Caco-2 (cell line): ENCODE measurements around the gene SMR3A. TPM values are rescaled to one million over a fixed set of nuclear protein-coding genes. Genes with fewer than 3 reads are reported as not detected.

ENCODE experiments used
- BruUV-seq: library from RNA; stranded (reverse); fragments of 400-500 nt; replicated peaks from 2 replicates; lab custom pipeline; 2021; lab: Mats Ljungman, UMichigan
- CTCF ChIA-PET: fragments of 300-600 bp; sonication (Branson Sonifier 250); formaldehyde crosslinking; loops from one replicate; lab custom pipeline; 2022; ENCODE audit warnings: antibody characterized with exemption; lab: Charles Lee
- POLR2A ChIA-PET: fragments of 300-600 bp; sonication (Branson Sonifier 250); formaldehyde crosslinking; loops from one replicate; lab custom pipeline; 2022; ENCODE audit warnings: antibody characterized with exemption; lab: Charles Lee
- DNase-seq, 2 experiments: peaks; one replicate each; pipeline versions ENCODE4 v3.0.0 to v3.0.0-alpha.2; 2020 to 2022
- H3K27me3 ChIP-seq: replicated peaks from 2 replicates; pipeline ENCODE4 v1.6.0; 2011; ENCODE audit warnings: low read length; ENCODE audit not compliant: control insufficient read depth, insufficient read depth
- H3K36me3 ChIP-seq: 2 replicates; pipeline ENCODE4 v1.5.1; 2011; ENCODE audit warnings: low read length; ENCODE audit not compliant: control insufficient read depth, insufficient read depth
- H3K4me1 ChIP-seq: fragments of 250-450 bp; sonication (Bioruptor Pico); 2 replicates; pipeline ENCODE4 v1.5.1; 2020; ENCODE audit warnings: mild to moderate bottlenecking
- H3K4me3 ChIP-seq: 2 replicates; pipeline ENCODE4 v1.5.1; 2011; ENCODE audit warnings: low read depth, mild to moderate bottlenecking, control low read depth, low read length
- H3K9me3 ChIP-seq: fragments of 250-450 bp; sonication (Bioruptor Pico); 2 replicates; pipeline ENCODE4 v1.5.1; 2020; ENCODE audit warnings: mild to moderate bottlenecking, moderate library complexity
- H3K27ac Mint-ChIP-seq: one replicate; pipeline ENCODE4 v1.8.0; 2022; ENCODE audit warnings: mixed read lengths; ENCODE audit not compliant: unreplicated experiment
- H3K27me3 Mint-ChIP-seq: one replicate; pipeline ENCODE4 v1.8.0; 2022; ENCODE audit warnings: mixed read lengths; ENCODE audit not compliant: insufficient read depth, unreplicated experiment
- H3K36me3 Mint-ChIP-seq: one replicate; pipeline ENCODE4 v1.8.0; 2022; ENCODE audit warnings: mild to moderate bottlenecking, mixed read lengths; ENCODE audit not compliant: insufficient read depth, unreplicated experiment
- H3K4me1 Mint-ChIP-seq: one replicate; pipeline ENCODE4 v1.8.0; 2022; ENCODE audit warnings: low read depth, mixed read lengths; ENCODE audit not compliant: unreplicated experiment
- H3K4me3 Mint-ChIP-seq: one replicate; pipeline ENCODE4 v1.8.0; 2022; ENCODE audit warnings: mild to moderate bottlenecking, moderate library complexity, mixed read lengths; ENCODE audit not compliant: unreplicated experiment
- H3K9me3 Mint-ChIP-seq: one replicate; pipeline ENCODE4 v1.8.0; 2022; ENCODE audit warnings: mixed read lengths; ENCODE audit not compliant: unreplicated experiment
- CTCF ChIP-seq, 2 experiments: fragments of 200-600 bp in 1 of 2; IDR thresholded peaks; 1 replicate in 1 of 2; 2 replicates in 1 of 2; pipeline versions ENCODE4 v1.5.1 to v1.8.0; 2011 to 2022; ENCODE audit warnings: antibody characterized with exemption in 1 of 2, control low read depth in 1 of 2, inconsistent platforms in 1 of 2, low read depth in 1 of 2, low read length in 1 of 2, mild to moderate bottlenecking in 1 of 2, moderate library complexity in 1 of 2; ENCODE audit not compliant: insufficient read depth in 1 of 2, severe bottlenecking in 1 of 2, unreplicated experiment in 1 of 2
- intact Hi-C: fragments of 100-400 bp; cut with micrococcal nuclease; formaldehyde crosslinking; loops from one replicate; pipeline ENCODE4 v1.10.0; 2022; ENCODE audit not compliant: unreplicated experiment
- total RNA-seq: library from RNA; stranded (reverse); gene quantifications from 2 replicates; pipeline ENCODE4 v1.2.3, GENCODE V29; 2022

SMR3A gene
- total RNA-seq, 1 experiment from 2014 or later, result not detected

GRCh38 chr4:70382691-70383181 lies 22.2 kb downstream of the SMR3A start, which contains the start of gene SMR3B:
Gene SMR3B (plus strand): TSS chr4:70383131. CDS start chr4:70384511, 1,380 bp downstream.
- no TSS peak for BruUV-seq
- ChIA-PET CTCF (no interaction called here), POLR2A (no interaction called here)
- H3K27me3 Mint-ChIP-seq, result peaks cover 5% of the 10 kb centered on the region
- H3K9me3 Mint-ChIP-seq, result no peaks in the 10 kb centered on the region
- H3K4me3 Mint-ChIP-seq, result no peak within 1 kb of the TSS
- H3K9me3 ChIP-seq, result no peaks in the 10 kb centered on the region
- no peak for DNase-seq
- H3K27ac Mint-ChIP-seq, result no peak within 1 kb of the TSS
- H3K4me3 ChIP-seq, result no peak within 1 kb of the TSS
- TF ChIP-seq CTCF (IDR thresholded peaks at IDR 0.05; ENCODE audit: insufficient read depth in 1 of 2, low read depth in 1 of 2, low read length in 1 of 2, severe bottlenecking in 1 of 2, unreplicated experiment in 1 of 2), result no peak
- no peaks in the 10 kb centered on the region for H3K4me1 Mint-ChIP-seq
- no peaks in the 10 kb centered on the region for H3K36me3 ChIP-seq
- H3K4me1 ChIP-seq, result no peaks in the 10 kb centered on the region
- H3K27me3 ChIP-seq, result no peaks in the 10 kb centered on the region
- intact Hi-C loops, result no loop called here
- H3K36me3 Mint-ChIP-seq, result no peaks in the 10 kb centered on the region

- H3K4me3 Mint-ChIP-seq, result no peak overlapping the region
- no peak for TF ChIP-seq CTCF (IDR thresholded peaks at IDR 0.05; ENCODE audit: insufficient read depth in 1 of 2, low read depth in 1 of 2, low read length in 1 of 2, severe bottlenecking in 1 of 2, unreplicated experiment in 1 of 2)
- H3K9me3 Mint-ChIP-seq, result no peaks in the 10 kb centered on the region
These were observed 31.7 kb downstream of the SMR3A start for GRCh38 chr4:70392057-70392776.

GRCh38 chr4:70397580-70397979 lies 37.0 kb downstream of the SMR3A start, which contains the start of gene OPRPN:
Gene OPRPN (plus strand): TSS chr4:70397940. CDS start chr4:70399286, 1,346 bp downstream.
- Mint-ChIP-seq H3K4me1 (no peaks in the 10 kb centered on the region), H3K4me3 (no peak within 1 kb of the TSS), H3K27ac (no peak within 1 kb of the TSS), H3K9me3 (no peaks in the 10 kb centered on the region), H3K36me3 (no peaks in the 10 kb centered on the region), H3K27me3 (peaks cover 5% of the 10 kb centered on the region)
- H3K36me3 ChIP-seq, result no peaks in the 10 kb centered on the region
- no peak for TF ChIP-seq CTCF (IDR thresholded peaks at IDR 0.05; ENCODE audit: insufficient read depth in 1 of 2, low read depth in 1 of 2, low read length in 1 of 2, severe bottlenecking in 1 of 2, unreplicated experiment in 1 of 2)
- intact Hi-C loops, result no loop called here
- no peaks in the 10 kb centered on the region for H3K27me3 ChIP-seq
- BruUV-seq, result no TSS peak
- CTCF ChIA-PET, result no interaction called here
- H3K4me3 ChIP-seq, result no peak within 1 kb of the TSS
- POLR2A ChIA-PET, result no interaction called here
- H3K9me3 ChIP-seq, result no peaks in the 10 kb centered on the region
- no peak for DNase-seq
- H3K4me1 ChIP-seq, result no peaks in the 10 kb centered on the region

More at GRCh38 chr4:70392057-70392776, 31.7 kb downstream of the SMR3A start:
- no TSS peak for BruUV-seq
- Histone ChIP-seq H3K4me1 (no peaks in the 10 kb centered on the region), H3K9me3 (no peaks in the 10 kb centered on the region), H3K27me3 (no peaks in the 10 kb centered on the region), H3K36me3 (no peaks in the 10 kb centered on the region), H3K4me3 (no peak overlapping the region)
- ChIA-PET CTCF (no interaction called here), POLR2A (no interaction called here)
- Mint-ChIP-seq H3K4me1 (no peaks in the 10 kb centered on the region), H3K36me3 (no peaks in the 10 kb centered on the region), H3K27ac (no peak overlapping the region), H3K27me3 (peaks cover 15% of the 10 kb centered on the region)
- intact Hi-C loops, result no loop called here
- DNase-seq, result no peak
